Fibroblast of lung (primary cell): ENCODE results near the gene ETFRF1.

ENCODE experiments used
- EZH2 ChIP-seq: IDR thresholded peaks from 2 replicates; pipeline ENCODE4 v1.5.1; 2012; ENCODE audit warnings: low read length, control low read depth, mild to moderate bottlenecking; ENCODE audit errors: missing control alignments
- TF ChIP-seq, protein P1 (sequence below), 2 donors: IDR thresholded peaks in 1 of 2; conservative IDR thresholded peaks in 1 of 2; 1 replicate in 1 of 2; 2 replicates in 1 of 2; pipeline ENCODE4 v1.5.1; 2011 to 2012; ENCODE audit warnings: low read length in 2 of 2, control low read depth in 1 of 2, inconsistent platforms in 1 of 2, low read depth in 1 of 2, mild to moderate bottlenecking in 1 of 2

DNA sequence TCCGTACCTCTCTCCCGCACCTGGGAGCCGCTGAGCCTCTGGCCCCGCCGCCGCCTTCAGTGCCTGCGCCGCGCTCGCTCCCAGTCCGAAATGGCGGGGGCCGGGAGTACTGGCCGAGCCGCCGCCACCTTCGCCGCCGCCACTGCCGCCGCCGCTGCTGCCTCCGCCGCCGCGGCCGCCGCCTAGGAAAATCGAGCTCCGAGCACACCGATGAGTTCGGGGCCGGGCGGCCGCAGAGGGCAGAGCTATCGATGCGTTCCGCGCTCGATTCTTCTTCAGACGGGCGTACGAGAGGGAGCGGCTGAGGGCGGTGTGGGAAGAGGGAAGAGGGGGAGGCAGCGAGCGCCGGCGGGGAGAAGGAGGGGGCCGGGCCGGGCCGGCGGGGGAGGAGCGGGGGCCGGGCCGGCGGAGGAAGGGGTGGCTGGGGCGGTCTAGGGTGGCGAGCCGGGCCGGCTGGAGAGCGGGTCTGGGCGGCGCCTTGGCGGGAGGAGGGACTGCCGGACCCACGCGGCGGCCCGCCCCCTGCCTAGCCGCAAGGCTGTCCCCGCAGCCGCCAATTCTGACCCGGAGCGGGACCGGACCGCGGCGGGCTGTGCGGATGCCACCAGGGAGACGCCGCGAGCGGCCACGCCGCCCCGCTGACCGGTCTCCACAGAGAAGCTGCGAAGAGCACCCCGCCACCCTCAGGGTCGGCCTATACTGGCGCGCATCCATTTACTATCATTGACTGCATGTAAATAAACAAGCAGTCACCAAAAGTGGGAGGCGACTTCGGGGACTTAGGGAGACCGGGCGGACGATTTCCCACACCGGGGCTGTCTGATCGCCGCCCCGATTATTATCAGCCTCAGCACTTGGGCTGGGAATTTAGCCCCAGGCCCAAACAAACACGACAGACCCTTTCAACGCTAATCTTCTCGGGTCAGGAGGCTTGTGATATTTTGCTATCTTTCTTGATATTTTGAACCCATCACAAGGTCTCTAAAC is 56.0 kb downstream of the ETFRF1 start, which contains the start of gene KRAS:
- TF ChIP-seq, protein P1, sequence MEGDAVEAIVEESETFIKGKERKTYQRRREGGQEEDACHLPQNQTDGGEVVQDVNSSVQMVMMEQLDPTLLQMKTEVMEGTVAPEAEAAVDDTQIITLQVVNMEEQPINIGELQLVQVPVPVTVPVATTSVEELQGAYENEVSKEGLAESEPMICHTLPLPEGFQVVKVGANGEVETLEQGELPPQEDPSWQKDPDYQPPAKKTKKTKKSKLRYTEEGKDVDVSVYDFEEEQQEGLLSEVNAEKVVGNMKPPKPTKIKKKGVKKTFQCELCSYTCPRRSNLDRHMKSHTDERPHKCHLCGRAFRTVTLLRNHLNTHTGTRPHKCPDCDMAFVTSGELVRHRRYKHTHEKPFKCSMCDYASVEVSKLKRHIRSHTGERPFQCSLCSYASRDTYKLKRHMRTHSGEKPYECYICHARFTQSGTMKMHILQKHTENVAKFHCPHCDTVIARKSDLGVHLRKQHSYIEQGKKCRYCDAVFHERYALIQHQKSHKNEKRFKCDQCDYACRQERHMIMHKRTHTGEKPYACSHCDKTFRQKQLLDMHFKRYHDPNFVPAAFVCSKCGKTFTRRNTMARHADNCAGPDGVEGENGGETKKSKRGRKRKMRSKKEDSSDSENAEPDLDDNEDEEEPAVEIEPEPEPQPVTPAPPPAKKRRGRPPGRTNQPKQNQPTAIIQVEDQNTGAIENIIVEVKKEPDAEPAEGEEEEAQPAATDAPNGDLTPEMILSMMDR (conservative IDR thresholded peaks at IDR 0.05 in 1 of 2, IDR thresholded peaks at IDR 0.05 in 1 of 2; ENCODE audit: low read depth in 1 of 2, low read length in 2 of 2) = no peak
- TF ChIP-seq EZH2 = no peak
